Activated CD4-positive, CD25-positive, alpha-beta regulatory T cell treated with anti-CD3 and anti-CD28 coated beads, Interleukin-2, amount 50 U/mL, for 72 hours (primary cell): ENCODE data around the gene THOP1.
"Not testable (repeated sequence)": the region's sequence is repeated elsewhere in the genome, so short reads cannot be mapped to it uniquely, and the experiment has no call there.

ENCODE experiments used
- DNase-seq: peaks from one replicate; pipeline ENCODE4 v3.0.0; 2021

The THOP1 gene

DNA sequence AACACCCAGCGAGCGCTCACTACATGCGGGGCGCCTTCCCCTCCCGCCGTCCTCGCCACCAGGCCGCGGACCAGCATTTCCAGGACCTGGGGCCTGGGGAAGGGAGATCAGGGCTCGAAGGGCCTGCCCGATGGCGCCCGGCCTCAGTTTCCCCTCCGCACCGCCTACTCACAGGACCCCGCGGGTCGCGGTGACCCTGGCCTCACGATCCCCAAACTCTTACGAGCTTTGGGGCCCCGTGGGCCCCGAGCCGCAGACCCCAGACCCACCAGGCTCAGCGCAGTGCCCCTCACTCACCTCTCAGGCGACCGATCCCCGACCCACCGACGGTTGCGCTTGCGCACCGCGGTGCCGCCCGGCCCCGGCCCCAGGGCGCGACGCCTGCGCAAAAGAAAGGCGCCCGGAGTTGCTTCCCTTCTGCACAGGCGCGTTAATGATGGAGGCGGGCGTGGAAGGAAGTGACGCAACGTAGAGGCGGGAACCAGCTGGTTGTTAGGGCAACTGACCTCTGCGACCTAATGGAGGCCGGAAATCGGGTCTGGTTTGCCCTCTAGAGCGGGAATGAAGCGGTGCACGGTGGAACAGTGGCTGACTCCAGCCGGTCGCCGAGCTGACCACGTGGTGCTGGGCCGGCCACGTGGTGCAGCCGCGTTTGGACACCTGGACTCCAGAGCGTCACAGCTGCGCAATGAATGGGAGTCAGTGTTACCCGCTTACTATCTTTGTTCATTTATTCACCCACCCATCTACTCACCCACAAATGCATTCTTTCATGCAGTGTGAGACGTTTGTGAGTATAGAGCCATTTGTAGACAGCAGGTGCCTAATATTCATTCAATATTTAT lies 2.1 kb upstream of the THOP1 start, which contains the start of gene SGTA:
Gene SGTA, minus strand, starts transcription at position 338 of the 845 bp plus-strand sequence. CDS start 14,205 bp downstream, outside the sequence.
- peak; percentile 94 for DNase-seq

DNA sequence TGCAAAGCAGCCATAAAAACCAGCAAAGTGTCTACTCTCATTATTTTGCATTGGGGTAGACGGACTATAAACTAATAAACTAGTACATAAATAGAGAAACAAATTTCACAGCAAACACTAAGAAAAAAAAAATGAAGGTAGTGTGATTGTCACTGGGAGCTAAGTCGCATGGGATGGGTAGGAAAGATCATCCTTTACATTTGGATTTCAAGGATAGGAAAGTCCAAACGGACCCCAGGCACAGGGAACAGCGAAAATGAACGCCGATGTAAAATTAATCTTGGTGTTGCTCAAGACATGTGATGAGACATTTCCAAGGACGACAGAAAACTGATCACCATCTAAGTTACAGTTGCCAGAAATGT lies 1.5 kb upstream of the THOP1 start:
- no peak for DNase-seq

GRCh38 chr19:2787115-2787514 lies 1.8 kb downstream of the THOP1 start:
- DNase-seq: no peak

GRCh38 chr19:2788237-2788636 lies 2.9 kb downstream of the THOP1 start:
- no peak for DNase-seq

DNA sequence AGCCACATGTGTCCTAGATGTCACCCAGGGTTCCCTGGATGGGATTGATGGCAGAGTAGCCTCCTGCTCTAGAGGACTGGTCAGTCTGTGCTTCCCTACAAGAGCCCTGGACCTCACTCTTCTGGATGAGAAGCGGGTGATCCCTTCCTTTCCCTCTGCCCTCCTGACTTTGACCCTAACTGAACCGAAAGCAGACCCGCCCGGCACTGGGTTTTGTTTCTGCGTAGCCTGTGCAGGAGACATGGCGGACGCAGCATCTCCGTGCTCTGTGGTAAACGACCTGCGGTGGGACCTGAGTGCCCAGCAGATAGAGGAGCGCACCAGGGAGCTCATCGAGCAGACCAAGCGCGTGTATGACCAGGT lies 4.9 kb downstream of the THOP1 start:
- no peak for DNase-seq

DNA sequence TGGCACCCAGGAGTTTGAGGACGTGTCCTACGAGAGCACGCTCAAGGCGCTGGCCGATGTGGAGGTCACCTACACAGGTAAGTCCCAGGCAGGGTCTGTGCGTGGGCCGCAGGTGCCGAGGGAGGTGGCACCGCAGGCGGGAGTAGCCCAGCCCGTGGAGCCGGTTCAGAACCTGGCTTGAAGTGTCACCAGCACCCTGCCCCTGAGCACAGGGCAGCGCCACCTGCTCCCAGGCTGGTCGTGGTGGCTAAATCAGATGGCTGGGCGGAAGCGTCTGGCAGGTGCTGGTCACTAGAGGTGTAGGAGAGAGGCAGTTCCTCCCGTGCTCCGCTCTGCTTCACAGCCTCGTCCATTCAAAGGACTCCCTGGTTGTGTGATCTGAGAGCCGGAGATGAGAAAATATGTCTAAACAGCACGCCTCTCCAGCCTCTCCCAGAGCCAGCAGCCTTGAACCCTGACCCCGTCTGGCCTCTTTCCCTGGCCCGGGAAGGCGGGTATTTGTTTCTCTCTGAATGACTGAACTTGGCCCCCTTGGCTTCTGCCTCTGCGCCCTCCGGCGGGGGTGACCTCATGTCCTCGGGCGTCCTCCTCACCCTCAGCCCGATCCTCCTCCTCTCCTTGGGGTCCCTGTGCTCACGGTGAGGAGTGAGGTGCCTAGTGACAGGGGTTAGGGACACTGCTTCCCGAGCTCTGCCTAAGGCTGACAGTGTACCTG lies 5.4 kb downstream of the THOP1 start:
- no peak for DNase-seq

DNA sequence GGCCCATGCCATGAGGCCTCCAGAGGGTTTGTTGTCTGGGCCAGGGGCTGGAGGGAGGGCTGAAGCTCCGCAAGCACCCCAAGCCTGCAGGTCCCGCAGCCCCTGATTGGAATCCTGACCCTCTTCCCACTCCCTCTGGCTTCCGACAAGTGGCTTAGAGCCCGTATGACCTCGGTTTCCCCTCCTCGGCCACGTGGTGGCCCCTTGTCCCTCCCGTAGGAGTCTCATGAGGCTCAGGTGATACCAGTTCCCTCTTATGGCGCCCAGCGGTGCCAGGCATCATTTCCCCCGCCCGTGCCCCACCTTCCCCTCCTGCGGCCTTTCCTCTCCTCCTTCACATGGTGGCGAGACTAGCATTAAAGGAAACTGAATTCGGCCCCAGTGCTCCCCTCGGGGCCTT lies 6.1 kb downstream of the THOP1 start:
- no peak for DNase-seq

DNA sequence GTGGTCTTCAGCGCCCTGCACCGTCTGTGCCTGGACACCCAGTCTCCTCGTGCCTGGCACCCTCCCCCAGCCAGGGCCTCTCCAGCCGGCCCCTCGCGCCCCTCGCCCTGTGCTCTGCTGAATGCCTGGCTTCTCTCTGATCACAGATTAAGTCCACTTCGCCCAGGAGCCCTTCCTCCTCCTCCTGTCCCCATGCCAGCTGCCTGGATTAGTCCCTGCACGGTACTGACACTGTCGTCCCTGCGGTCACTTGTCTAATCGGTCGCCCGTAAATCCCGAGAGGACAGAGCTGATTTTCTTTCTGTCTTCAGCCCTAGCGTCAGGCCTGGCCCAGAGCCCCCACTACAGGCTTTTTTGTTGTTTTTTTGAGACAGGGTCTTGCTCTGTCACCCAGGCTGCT lies 6.6 kb downstream of the THOP1 start:
- DNase-seq: no peak

GRCh38 chr19:2792666-2793065 lies 7.4 kb downstream of the THOP1 start:
- not testable (repeated sequence) for DNase-seq

DNA sequence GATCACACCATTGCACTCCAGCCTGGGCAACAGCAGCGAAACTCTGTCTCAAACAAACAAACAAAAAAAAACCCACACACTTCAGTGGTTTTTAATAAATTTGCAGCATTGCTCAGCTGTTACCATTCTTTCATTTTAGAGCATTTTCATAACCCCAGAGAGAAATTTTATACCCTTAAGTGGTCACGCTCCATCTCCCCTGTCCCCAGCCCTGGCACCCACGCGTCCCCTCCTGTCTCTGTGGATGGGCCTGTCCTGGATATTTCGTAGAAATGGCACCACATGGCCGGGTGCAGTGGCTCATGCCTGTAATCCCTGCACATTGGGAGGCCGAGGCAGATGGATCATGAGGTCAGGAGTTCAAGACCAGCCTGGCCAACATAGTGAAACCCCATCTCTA lies 7.8 kb downstream of the THOP1 start:
- no peak for DNase-seq

GRCh38 chr19:2793577-2793976 lies 8.3 kb downstream of the THOP1 start:
- no peak for DNase-seq

- no peak for DNase-seq
Measured at GRCh38 chr19:2795827-2796658, 10.7 kb downstream of the THOP1 start.

GRCh38 chr19:2796659-2797266 lies 11.5 kb downstream of the THOP1 start:
- no peak for DNase-seq

GRCh38 chr19:2797280-2797679 lies 12.0 kb downstream of the THOP1 start:
- DNase-seq: no peak

DNA sequence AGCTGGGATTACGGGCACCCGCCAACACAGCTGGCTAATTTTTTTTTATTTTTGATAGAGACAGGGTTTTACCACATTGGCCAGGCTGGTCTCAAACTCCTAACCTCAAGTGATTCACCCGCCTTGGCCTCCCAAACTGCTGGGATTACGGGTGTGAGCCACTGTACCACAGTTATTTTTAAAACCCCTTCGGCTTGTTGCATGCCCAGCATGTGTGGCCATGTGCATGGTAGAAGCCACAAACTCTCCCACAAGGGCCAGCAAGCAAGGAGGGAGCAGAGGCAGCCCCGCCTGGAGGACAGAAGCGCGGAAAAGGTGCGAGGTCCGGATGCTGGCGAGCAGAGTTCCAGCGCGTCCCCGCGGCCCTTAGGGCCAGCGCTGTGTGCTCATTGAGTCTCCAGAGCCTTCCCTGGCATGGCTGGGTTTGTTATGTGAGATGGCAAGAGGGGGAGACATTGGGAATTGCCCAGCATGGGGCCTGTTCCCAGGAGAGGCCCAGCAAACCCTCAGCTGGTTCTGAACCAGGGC lies 12.9 kb downstream of the THOP1 start:
- no peak for DNase-seq

- DNase-seq: no peak
Measured at GRCh38 chr19:2798733-2799132, 13.4 kb downstream of the THOP1 start.

DNA sequence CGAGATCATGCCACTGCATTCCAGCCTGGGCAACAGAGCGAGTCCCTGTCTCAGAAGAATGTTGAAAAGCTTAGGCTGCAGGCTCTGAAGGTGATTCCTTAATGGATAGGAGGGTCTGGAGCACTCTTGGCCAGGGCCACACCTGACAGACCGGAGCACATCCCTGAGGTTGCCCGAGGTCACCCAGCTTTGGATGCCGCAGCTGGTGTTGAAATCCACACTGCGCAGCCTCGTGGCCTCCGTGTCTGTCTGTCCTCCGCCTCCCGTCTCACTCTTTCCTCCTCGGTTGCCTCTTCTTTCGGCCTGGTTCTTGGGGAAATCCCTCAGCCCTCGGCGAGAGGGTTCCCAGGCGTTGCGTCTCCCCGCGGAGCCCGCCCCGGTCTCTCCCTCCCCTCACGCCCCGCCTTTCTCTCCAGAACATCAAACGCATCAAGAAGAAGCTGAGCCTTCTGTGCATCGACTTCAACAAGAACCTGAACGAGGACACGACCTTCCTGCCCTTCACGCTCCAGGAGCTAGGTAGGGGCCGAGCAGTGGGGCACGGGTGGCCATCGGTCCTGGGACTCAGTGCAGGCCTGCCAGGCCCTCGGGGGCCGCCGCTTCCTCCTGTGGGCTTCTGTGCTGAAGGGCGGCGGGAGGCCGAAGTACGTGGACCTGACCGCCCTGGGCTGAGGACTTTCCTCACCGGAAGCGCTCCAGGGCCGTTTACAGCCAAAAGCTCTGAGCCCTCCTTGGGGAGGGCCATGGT lies 14.1 kb downstream of the THOP1 start:
- no peak for DNase-seq

DNA sequence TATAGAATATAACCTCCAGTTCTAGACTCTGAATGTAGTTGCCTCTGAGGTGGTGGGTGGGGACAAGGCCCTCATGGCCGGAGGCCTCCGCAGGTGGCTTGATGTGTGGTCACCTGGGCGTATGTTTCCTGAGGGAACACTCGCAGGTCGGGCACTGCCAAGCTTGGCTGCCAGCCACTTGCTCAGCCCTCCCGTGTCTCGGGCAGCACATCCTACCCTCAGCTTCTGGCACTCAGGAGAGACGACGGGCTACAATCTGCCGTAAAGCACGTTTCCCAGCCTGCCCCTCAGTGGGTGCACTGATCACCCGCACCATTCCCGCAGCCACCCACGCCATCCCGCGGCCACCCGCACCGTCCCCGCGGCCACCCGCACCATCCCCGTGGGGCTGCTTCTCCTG lies 15.2 kb downstream of the THOP1 start:
- no peak for DNase-seq

- DNase-seq: no peak
Measured at GRCh38 chr19:2802826-2803225, 17.5 kb downstream of the THOP1 start.

DNA sequence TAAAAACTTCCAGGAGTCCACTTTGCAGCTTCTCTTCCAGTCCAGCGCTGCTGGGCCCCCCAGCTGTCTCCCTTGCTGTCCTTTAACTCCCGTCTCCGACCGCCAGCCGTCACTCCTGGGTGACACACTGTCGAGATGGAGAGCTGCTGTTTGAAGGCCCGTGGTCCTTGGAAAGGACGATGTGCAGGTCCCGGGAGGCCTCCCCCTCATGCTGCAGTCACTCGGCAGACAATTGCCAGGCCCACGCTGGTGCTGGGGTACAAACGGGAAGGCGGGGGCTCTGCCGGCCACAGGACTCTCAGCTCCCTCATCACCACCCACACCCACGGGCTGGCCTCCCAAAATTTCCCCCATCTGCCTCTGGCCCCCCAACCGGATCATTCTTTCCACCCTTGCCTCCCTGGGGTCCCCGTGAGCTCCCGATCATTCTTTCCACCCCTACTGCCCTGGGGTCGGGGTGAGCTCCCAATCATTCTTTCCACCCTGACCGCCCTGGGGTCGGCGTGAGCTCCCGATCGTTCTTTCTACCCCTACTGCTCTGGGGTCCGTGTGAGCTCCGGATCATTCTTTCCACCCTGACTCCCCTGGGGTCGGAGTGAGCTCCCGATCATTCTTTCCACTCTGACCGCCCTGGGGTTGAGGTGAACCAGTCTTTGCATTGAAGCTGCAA lies 18.3 kb downstream of the THOP1 start:
- no peak for DNase-seq
